Keratinocyte (primary cell): Measurements from ENCODE around the gene FAM240B. TPM values are rescaled to one million over a fixed set of nuclear protein-coding genes. Genes with fewer than 3 reads are reported as not detected.

Experiments used
- DNase-seq: peaks from one replicate; pipeline ENCODE4 v3.0.0-alpha.2; 2011; ENCODE audit warnings: low read depth, missing footprints, low spot score
- FAIRE-seq: peaks from 2 replicates; lab custom pipeline; 2011; peaks lifted over from hg19 to GRCh38; lab: Jason Lieb, UNC
- H2AFZ ChIP-seq: 2 replicates; pipeline ENCODE4 v1.6.0; 2012; ENCODE audit warnings: low read length, control low read depth, inconsistent platforms; ENCODE audit not compliant: control insufficient read depth
- H3K27ac ChIP-seq: 2 replicates; pipeline ENCODE4 v1.5.1; 2011; ENCODE audit warnings: low read length; ENCODE audit not compliant: control insufficient read depth, insufficient read depth
- H3K27me3 ChIP-seq: 3 replicates; pipeline ENCODE4 v1.6.0; 2011; ENCODE audit warnings: low read length; ENCODE audit not compliant: control insufficient read depth, insufficient read depth; ENCODE audit errors: extremely low read depth
- H3K36me3 ChIP-seq, 2 experiments: 2 replicates in 1 of 2; 3 replicates in 1 of 2; pipeline ENCODE4 v1.5.1; 2011; ENCODE audit warnings: low read length in 2 of 2, mild to moderate bottlenecking in 1 of 2; ENCODE audit not compliant: control insufficient read depth in 2 of 2, insufficient read depth in 2 of 2; ENCODE audit errors: extremely low read depth in 1 of 2
- H3K4me1 ChIP-seq: 3 replicates; pipeline ENCODE4 v1.5.1; 2011; ENCODE audit warnings: low read length; ENCODE audit not compliant: control insufficient read depth, insufficient read depth; ENCODE audit errors: extremely low read depth
- H3K4me2 ChIP-seq: 3 replicates; pipeline ENCODE4 v1.6.0; 2011; ENCODE audit warnings: low read depth, low read length; ENCODE audit not compliant: control insufficient read depth, insufficient read depth; ENCODE audit errors: extremely low read depth
- H3K4me3 ChIP-seq, 3 experiments: fragments of 200-600 bp in 1 of 3; sonication (generic) in 1 of 3; 2 replicates in 2 of 3; 3 replicates in 1 of 3; pipeline ENCODE4 v1.5.1; 2011 to 2016; ENCODE audit warnings: low read length in 3 of 3, mild to moderate bottlenecking in 3 of 3, control low read depth in 2 of 3, inconsistent platforms in 1 of 3, low read depth in 1 of 3, mixed read lengths in 1 of 3, mixed run types in 1 of 3, moderate library complexity in 1 of 3; ENCODE audit not compliant: control insufficient read depth in 2 of 3, insufficient read depth in 2 of 3; ENCODE audit errors: extremely low read depth in 1 of 3
- H3K79me2 ChIP-seq: 2 replicates; pipeline ENCODE4 v1.6.0; 2012; ENCODE audit warnings: low read length; ENCODE audit not compliant: control insufficient read depth, insufficient read depth
- H3K9ac ChIP-seq: 3 replicates; pipeline ENCODE4 v1.6.0; 2011; ENCODE audit warnings: low read length; ENCODE audit not compliant: control insufficient read depth, insufficient read depth; ENCODE audit errors: extremely low read depth
- H3K9me1 ChIP-seq: 3 replicates; pipeline ENCODE4 v1.6.0; 2011; ENCODE audit warnings: low read length; ENCODE audit not compliant: control insufficient read depth, insufficient read depth; ENCODE audit errors: extremely low read depth
- H3K9me3 ChIP-seq: 2 replicates; pipeline ENCODE4 v1.5.1; 2012; ENCODE audit warnings: low read depth, low read length; ENCODE audit not compliant: control insufficient read depth
- H4K20me1 ChIP-seq: 3 replicates; pipeline ENCODE4 v1.6.0; 2011; ENCODE audit warnings: low read length; ENCODE audit not compliant: control insufficient read depth, insufficient read depth; ENCODE audit errors: extremely low read depth
- EZH2 ChIP-seq: IDR thresholded peaks from one replicate; pipeline ENCODE4 v1.6.1; 2012; ENCODE audit warnings: inconsistent platforms, mild to moderate bottlenecking, low read length, moderate library complexity
- dilution Hi-C: fragments of 300-500 bp; cut with MboI; formaldehyde crosslinking; loops from one replicate; pipeline ENCODE4 v1.7.0; 2020; ENCODE audit warnings: low sequenced_read_pairs; ENCODE audit not compliant: extremely low pct_ligation_motif_present
- polyA plus RNA-seq, 5 experiments: library from polyadenylated mRNA; depleted of rRNA in 3 of 5; stranded (reverse) in 3 of 5; stranded (forward) in 1 of 5; unstranded in 1 of 5; fragments of >200 nt; gene quantifications; 1 replicate in 1 of 5; 2 replicates in 3 of 5; 3 replicates in 1 of 5; pipeline versions ENCODE4 v1.2.1 to v1.2.3, GENCODE V29; 2011 to 2012; ENCODE audit warnings: missing spikeins in 2 of 5, low read depth in 1 of 5, low replicate concordance in 1 of 5
- TF ChIP-seq, protein P1 (sequence below), 3 experiments: IDR thresholded peaks in 1 of 3; conservative IDR thresholded peaks in 1 of 3; optimal IDR thresholded peaks in 1 of 3; 2 replicates in 2 of 3; 3 replicates in 1 of 3; pipeline versions ENCODE3 to v1.5.1; 2011; ENCODE audit warnings: low read length in 3 of 3, mild to moderate bottlenecking in 3 of 3, moderate library complexity in 2 of 3, control low read depth in 1 of 3, inconsistent platforms in 1 of 3; ENCODE audit not compliant: insufficient read depth in 2 of 3; ENCODE audit errors: extremely low read depth in 1 of 3

Gene FAM240B
- polyA plus RNA-seq, 1 donor (not counting 4 experiments of a cell fraction or from before 2014, with no cell fraction given) = not detected

DNA sequence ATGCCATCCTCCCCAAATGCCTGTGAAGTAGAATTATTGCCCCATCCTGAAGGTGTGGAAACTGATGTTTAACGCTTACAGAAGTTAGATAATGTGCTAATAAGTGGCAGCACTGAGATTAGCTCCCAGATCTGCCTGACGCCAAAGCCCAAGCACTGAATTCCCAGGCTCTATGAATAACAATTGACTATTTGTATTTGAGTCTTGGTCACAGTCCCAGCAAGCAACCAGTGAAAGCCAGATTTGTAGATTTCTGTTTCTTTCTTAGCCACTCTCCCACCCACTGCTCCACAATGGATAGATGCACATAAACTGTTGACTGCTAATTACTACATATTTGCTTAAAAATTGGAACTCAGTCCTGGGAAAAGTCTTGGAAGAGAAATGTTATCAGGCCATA lies 34.4 kb downstream of the FAM240B start:
- Histone ChIP-seq H3K9me1 (no peaks in the 10 kb centered on the region), H3K27ac (no peak overlapping the region), H3K9ac (no peak overlapping the region), H4K20me1 (no peaks in the 10 kb centered on the region), H2AFZ (no peak overlapping the region), H3K4me3 (no peak overlapping the region), H3K79me2 (no peaks in the 10 kb centered on the region), H3K9me3 (no peaks in the 10 kb centered on the region), H3K27me3 (no peaks in the 10 kb centered on the region), H3K4me1 (peaks cover 24% of the 10 kb centered on the region), H3K36me3 (no peaks in the 10 kb centered on the region), H3K4me2 (no peak overlapping the region)
- TF ChIP-seq, protein P1, sequence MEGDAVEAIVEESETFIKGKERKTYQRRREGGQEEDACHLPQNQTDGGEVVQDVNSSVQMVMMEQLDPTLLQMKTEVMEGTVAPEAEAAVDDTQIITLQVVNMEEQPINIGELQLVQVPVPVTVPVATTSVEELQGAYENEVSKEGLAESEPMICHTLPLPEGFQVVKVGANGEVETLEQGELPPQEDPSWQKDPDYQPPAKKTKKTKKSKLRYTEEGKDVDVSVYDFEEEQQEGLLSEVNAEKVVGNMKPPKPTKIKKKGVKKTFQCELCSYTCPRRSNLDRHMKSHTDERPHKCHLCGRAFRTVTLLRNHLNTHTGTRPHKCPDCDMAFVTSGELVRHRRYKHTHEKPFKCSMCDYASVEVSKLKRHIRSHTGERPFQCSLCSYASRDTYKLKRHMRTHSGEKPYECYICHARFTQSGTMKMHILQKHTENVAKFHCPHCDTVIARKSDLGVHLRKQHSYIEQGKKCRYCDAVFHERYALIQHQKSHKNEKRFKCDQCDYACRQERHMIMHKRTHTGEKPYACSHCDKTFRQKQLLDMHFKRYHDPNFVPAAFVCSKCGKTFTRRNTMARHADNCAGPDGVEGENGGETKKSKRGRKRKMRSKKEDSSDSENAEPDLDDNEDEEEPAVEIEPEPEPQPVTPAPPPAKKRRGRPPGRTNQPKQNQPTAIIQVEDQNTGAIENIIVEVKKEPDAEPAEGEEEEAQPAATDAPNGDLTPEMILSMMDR (optimal IDR thresholded peaks at IDR 0.05 in 1 of 3, IDR thresholded peaks at IDR 0.05 in 1 of 3, conservative IDR thresholded peaks at IDR 0.05 in 1 of 3; ENCODE audit: extremely low read depth in 1 of 3, insufficient read depth in 2 of 3, low read length in 3 of 3) = no peak
- TF ChIP-seq EZH2 = no peak
- DNase-seq (no peak), FAIRE-seq (no peak)
- dilution Hi-C loops = no loop called here

DNA sequence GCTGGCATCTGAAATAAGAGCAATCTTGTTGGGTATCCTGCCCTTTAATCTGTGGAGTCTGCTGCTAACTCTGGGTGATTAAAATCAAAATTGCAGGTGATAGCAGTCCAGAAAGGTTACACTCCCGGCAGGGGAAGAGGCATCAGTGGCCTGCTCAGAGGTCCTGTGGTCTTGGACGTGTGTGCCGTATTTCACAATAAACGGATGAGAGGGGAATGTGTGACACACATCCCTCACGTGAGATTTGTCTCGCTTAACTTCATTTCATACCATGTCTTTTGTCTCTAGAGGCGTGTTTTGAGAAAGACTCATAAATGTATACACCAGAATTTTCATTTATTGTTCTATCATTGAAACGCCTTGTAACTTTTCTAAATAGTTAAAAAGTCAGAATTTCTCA lies 36.6 kb downstream of the FAM240B start:
- no peak overlapping the region for H2AFZ ChIP-seq
- H3K79me2 ChIP-seq = no peaks in the 10 kb centered on the region
- no peak overlapping the region for H3K9ac ChIP-seq
- DNase-seq (no peak), FAIRE-seq (no peak)
- dilution Hi-C loops = no loop called here
- H3K27ac ChIP-seq = peak overlapping the region; percentile 56
- no peak overlapping the region for H3K4me2 ChIP-seq
- peaks cover 24% of the 10 kb centered on the region for H3K4me1 ChIP-seq
- no peaks in the 10 kb centered on the region for H3K9me1 ChIP-seq
- H3K4me3 ChIP-seq = no peak overlapping the region
- H4K20me1 ChIP-seq = no peaks in the 10 kb centered on the region
- no peaks in the 10 kb centered on the region for H3K9me3 ChIP-seq
- no peaks in the 10 kb centered on the region for H3K36me3 ChIP-seq
- TF ChIP-seq, protein P1 (optimal IDR thresholded peaks at IDR 0.05 in 1 of 3, IDR thresholded peaks at IDR 0.05 in 1 of 3, conservative IDR thresholded peaks at IDR 0.05 in 1 of 3; ENCODE audit: extremely low read depth in 1 of 3, insufficient read depth in 2 of 3, low read length in 3 of 3) = no peak
- no peak for TF ChIP-seq EZH2
- H3K27me3 ChIP-seq = no peaks in the 10 kb centered on the region
